ENCODE measurements around the gene SURF1.

GRCh38 chr9:133346021-133346785, 10.1 kb downstream of the SURF1 start:
- no peak for TF ChIP-seq CTCF (IDR thresholded peaks at IDR 0.05)
- no peak for TF ChIP-seq POLR2A (IDR thresholded peaks at IDR 0.05)
